Neural crest cell (in vitro differentiated cells): Measurements from ENCODE around the gene PDIA6. TPM values are rescaled to one million over a fixed set of nuclear protein-coding genes. Genes with fewer than 3 reads are reported as not detected.
"Not testable (repeated sequence)": the region's sequence is repeated elsewhere in the genome, so short reads cannot be mapped to it uniquely, and the experiment has no call there.

ENCODE experiments used
- DNase-seq: peaks from one replicate; pipeline ENCODE4 v3.0.0; 2021; ENCODE audit warnings: low read depth, mixed read lengths, low spot score
- H3K27ac Mint-ChIP-seq: one replicate; pipeline ENCODE4 v1.8.0; 2021; ENCODE audit warnings: mild to moderate bottlenecking, mixed read lengths; ENCODE audit not compliant: unreplicated experiment
- H3K27me3 Mint-ChIP-seq: 2 replicates; pipeline ENCODE4 v1.8.0; 2021; ENCODE audit warnings: low read depth, mild to moderate bottlenecking, mixed read lengths
- H3K36me3 Mint-ChIP-seq: 2 replicates; pipeline ENCODE4 v1.8.0; 2021; ENCODE audit warnings: low read depth, mild to moderate bottlenecking, mixed read lengths
- H3K4me1 Mint-ChIP-seq: 2 replicates; pipeline ENCODE4 v1.8.0; 2021; ENCODE audit warnings: mixed read lengths
- H3K4me3 Mint-ChIP-seq: one replicate; pipeline ENCODE4 v1.8.0; 2021; ENCODE audit warnings: mild to moderate bottlenecking, mixed read lengths
- H3K9me3 Mint-ChIP-seq: 2 replicates; pipeline ENCODE4 v1.8.0; 2021; ENCODE audit warnings: mixed read lengths
- CTCF ChIP-seq: fragments of 200-600 bp; sonication (generic); conservative IDR thresholded peaks from 2 replicates; pipeline ENCODE4 v1.5.0; 2021; ENCODE audit warnings: antibody characterized with exemption, mild to moderate bottlenecking
- total RNA-seq: library from RNA; stranded (reverse); gene quantifications from 2 replicates; pipeline ENCODE4 v1.2.1, GENCODE V29; 2021

Gene PDIA6
- total RNA-seq, 1 donor from 2014 or later: 248 TPM

GRCh38 chr2:10819714-10820314, 7.2 kb upstream of the PDIA6 start:
- no peak for DNase-seq
- Mint-ChIP-seq H3K4me1 (peaks cover 2% of the 10 kb centered on the region), H3K36me3 (no peaks in the 10 kb centered on the region), H3K27ac (no peak overlapping the region), H3K4me3 (no peak overlapping the region), H3K27me3 (peaks cover 9% of the 10 kb centered on the region), H3K9me3 (no peaks in the 10 kb centered on the region)
- no peak for TF ChIP-seq CTCF

- DNase-seq: no peak
- peaks cover 11% of the 10 kb centered on the region for H3K4me1 Mint-ChIP-seq
- no peaks in the 10 kb centered on the region for H3K9me3 Mint-ChIP-seq
- TF ChIP-seq CTCF: no peak
- no peaks in the 10 kb centered on the region for H3K36me3 Mint-ChIP-seq
- no peak overlapping the region for H3K27ac Mint-ChIP-seq
- H3K4me3 Mint-ChIP-seq: peak overlapping the region; percentile 10
- peaks cover 6% of the 10 kb centered on the region for H3K27me3 Mint-ChIP-seq
Observed at GRCh38 chr2:10818984-10819383, 6.4 kb upstream of the PDIA6 start.

GRCh38 chr2:10818305-10818704, 5.7 kb upstream of the PDIA6 start:
- not testable (repeated sequence) for H3K36me3 Mint-ChIP-seq, H3K4me3 Mint-ChIP-seq, H3K9me3 Mint-ChIP-seq, DNase-seq, H3K27me3 Mint-ChIP-seq, H3K27ac Mint-ChIP-seq
- H3K4me1 Mint-ChIP-seq: peaks cover 13% of the 10 kb centered on the region

GRCh38 chr2:10817413-10817812, 4.8 kb upstream of the PDIA6 start:
- no peaks in the 10 kb centered on the region for H3K36me3 Mint-ChIP-seq
- peak; percentile 55 for TF ChIP-seq CTCF
- H3K27me3 Mint-ChIP-seq: peaks cover 6% of the 10 kb centered on the region
- peaks cover 13% of the 10 kb centered on the region for H3K4me1 Mint-ChIP-seq
- H3K27ac Mint-ChIP-seq: no peak overlapping the region
- H3K4me3 Mint-ChIP-seq: no peak overlapping the region
- H3K9me3 Mint-ChIP-seq: no peaks in the 10 kb centered on the region
- no peak for DNase-seq

- H3K27ac Mint-ChIP-seq: peak overlapping the region; percentile 77
- no peaks in the 10 kb centered on the region for H3K9me3 Mint-ChIP-seq
- no peaks in the 10 kb centered on the region for H3K36me3 Mint-ChIP-seq
- H3K27me3 Mint-ChIP-seq: peaks cover 6% of the 10 kb centered on the region
- peaks cover 32% of the 10 kb centered on the region for H3K4me1 Mint-ChIP-seq
- no peak for TF ChIP-seq CTCF
- DNase-seq: no peak
- H3K4me3 Mint-ChIP-seq: peak overlapping the region; percentile 84
Observed at GRCh38 chr2:10814571-10815331, 2.2 kb upstream of the PDIA6 start.

- no peak for DNase-seq
- Mint-ChIP-seq H3K9me3 (no peaks in the 10 kb centered on the region), H3K4me3 (peak overlapping the region; percentile 84), H3K27ac (no peak overlapping the region), H3K36me3 (no peaks in the 10 kb centered on the region), H3K4me1 (peaks cover 33% of the 10 kb centered on the region), H3K27me3 (peaks cover 6% of the 10 kb centered on the region)
- TF ChIP-seq CTCF: no peak
Observed at GRCh38 chr2:10814142-10814541, 1.6 kb upstream of the PDIA6 start.

GRCh38 chr2:10813163-10814138, 866 bp upstream of the PDIA6 start:
- H3K36me3 Mint-ChIP-seq, H3K27ac Mint-ChIP-seq, H3K27me3 Mint-ChIP-seq, H3K9me3 Mint-ChIP-seq, DNase-seq: not testable (repeated sequence)
- Mint-ChIP-seq H3K4me3 (peak overlapping the region; percentile 89), H3K4me1 (peaks cover 36% of the 10 kb centered on the region)
